ENCODE measurements around the gene NIM1K. TPM values are rescaled to one million over a fixed set of nuclear protein-coding genes. Genes with fewer than 3 reads are reported as not detected.
"Not testable (repeated sequence)": the region's sequence is repeated elsewhere in the genome, so short reads cannot be mapped to it uniquely, and the experiment has no call there.

The NIM1K gene
- total RNA-seq, 1 donor from 2014 or later, result 0.25 TPM

GRCh38 chr5:43156388-43156787 lies 35.6 kb upstream of the NIM1K start:
- intact Hi-C loops (cut with micrococcal nuclease), result no loop called here
- H3K27ac ChIP-seq (replicated peaks), result no peak overlapping the region
- H3K36me3 ChIP-seq, result peaks cover 9% of the 10 kb centered on the region
- H3K9me3 ChIP-seq (replicated peaks), result no peaks in the 10 kb centered on the region
- H3K4me1 ChIP-seq, result peaks cover 38% of the 10 kb centered on the region
- DNase-seq, result no peak
- TF ChIP-seq CTCF (IDR thresholded peaks at IDR 0.05; ENCODE audit: borderline replicate concordance), result no peak
- H3K4me3 ChIP-seq, result no peak overlapping the region
- H3K27me3 ChIP-seq (ENCODE audit: low read depth), result no peaks in the 10 kb centered on the region

GRCh38 chr5:43157068-43157467 lies 35.0 kb upstream of the NIM1K start:
- peaks cover 16% of the 10 kb centered on the region for H3K36me3 ChIP-seq
- TF ChIP-seq CTCF (IDR thresholded peaks at IDR 0.05; ENCODE audit: borderline replicate concordance), result no peak
- H3K27me3 ChIP-seq (ENCODE audit: low read depth), result no peaks in the 10 kb centered on the region
- no peaks in the 10 kb centered on the region for H3K9me3 ChIP-seq (replicated peaks)
- intact Hi-C loops (cut with micrococcal nuclease), result no loop called here
- no peak for DNase-seq
- H3K27ac ChIP-seq (replicated peaks), result no peak overlapping the region
- no peak overlapping the region for H3K4me3 ChIP-seq
- H3K4me1 ChIP-seq, result peaks cover 37% of the 10 kb centered on the region

- Histone ChIP-seq H3K27ac (replicated peaks) (no peak overlapping the region), H3K9me3 (replicated peaks) (no peaks in the 10 kb centered on the region), H3K4me1 (peaks cover 2% of the 10 kb centered on the region), H3K36me3 (peaks cover 44% of the 10 kb centered on the region), H3K27me3 (ENCODE audit: low read depth) (no peaks in the 10 kb centered on the region), H3K4me3 (no peak overlapping the region)
- no peak for TF ChIP-seq CTCF (IDR thresholded peaks at IDR 0.05; ENCODE audit: borderline replicate concordance)
- DNase-seq, result no peak
- intact Hi-C loops (cut with micrococcal nuclease), result no loop called here
These were observed 30.8 kb upstream of the NIM1K start for GRCh38 chr5:43161244-43161643.

GRCh38 chr5:43164801-43165200 lies 27.2 kb upstream of the NIM1K start:
- H3K9me3 ChIP-seq (replicated peaks); H3K4me3 ChIP-seq; H3K27me3 ChIP-seq (ENCODE audit: low read depth); intact Hi-C loops (cut with micrococcal nuclease); DNase-seq; H3K27ac ChIP-seq (replicated peaks); H3K4me1 ChIP-seq: not testable (repeated sequence)
- H3K36me3 ChIP-seq, result peaks cover 60% of the 10 kb centered on the region

- intact Hi-C loops (cut with micrococcal nuclease), result no loop called here
- Histone ChIP-seq H3K4me1 (no peaks in the 10 kb centered on the region), H3K4me3 (no peak overlapping the region), H3K36me3 (peaks cover 62% of the 10 kb centered on the region), H3K9me3 (replicated peaks) (no peaks in the 10 kb centered on the region), H3K27me3 (ENCODE audit: low read depth) (no peaks in the 10 kb centered on the region), H3K27ac (replicated peaks) (no peak overlapping the region)
- no peak for TF ChIP-seq CTCF (IDR thresholded peaks at IDR 0.05; ENCODE audit: borderline replicate concordance)
- no peak for DNase-seq
These were observed 26.7 kb upstream of the NIM1K start for GRCh38 chr5:43165323-43165722.

- no peak for TF ChIP-seq CTCF (IDR thresholded peaks at IDR 0.05; ENCODE audit: borderline replicate concordance)
- no peaks in the 10 kb centered on the region for H3K9me3 ChIP-seq (replicated peaks)
- no peaks in the 10 kb centered on the region for H3K4me1 ChIP-seq
- H3K27me3 ChIP-seq (ENCODE audit: low read depth), result no peaks in the 10 kb centered on the region
- no peak overlapping the region for H3K27ac ChIP-seq (replicated peaks)
- intact Hi-C loops (cut with micrococcal nuclease), result no loop called here
- no peak for DNase-seq
- no peak overlapping the region for H3K4me3 ChIP-seq
- H3K36me3 ChIP-seq, result peaks cover 51% of the 10 kb centered on the region
These were observed 23.9 kb upstream of the NIM1K start for GRCh38 chr5:43168175-43168574.
